Measurements from ENCODE around the gene ARSB.
A peak's percentile ranks its signal among the peaks of the same experiment; 100 is the strongest.

The ARSB gene

GRCh38 chr5:78985116-78985724, at the start of gene ARSB:
Gene ARSB, minus strand, starts transcription at chr5:78985310. Its CDS starts 62 bp downstream, at chr5:78985248.
- DNase-seq: peak; percentile 15

GRCh38 chr5:79032782-79033181, 47.7 kb upstream of the ARSB start:
- DNase-seq: no peak

- no peak for DNase-seq
Observed at GRCh38 chr5:79032031-79032695, 47.1 kb upstream of the ARSB start.

- no peak for DNase-seq
Observed at GRCh38 chr5:79031485-79031867, 46.4 kb upstream of the ARSB start.

GRCh38 chr5:79030663-79031484, 45.8 kb upstream of the ARSB start:
- no peak for DNase-seq

- DNase-seq: peak; percentile 27
Observed at GRCh38 chr5:79025054-79025472, 40.0 kb upstream of the ARSB start.

GRCh38 chr5:79023947-79024346, 38.8 kb upstream of the ARSB start:
- no peak for DNase-seq

- no peak for DNase-seq
Observed at GRCh38 chr5:79023348-79023747, 38.2 kb upstream of the ARSB start.

GRCh38 chr5:79022771-79023170, 37.7 kb upstream of the ARSB start:
- no peak for DNase-seq

- no peak for DNase-seq
Observed at GRCh38 chr5:79021753-79022152, 36.6 kb upstream of the ARSB start.

- peak; percentile 22 for DNase-seq
Observed at GRCh38 chr5:79020861-79021561, 35.9 kb upstream of the ARSB start.

- DNase-seq: no peak
Observed at GRCh38 chr5:79014631-79015030, 29.5 kb upstream of the ARSB start.

GRCh38 chr5:79011869-79012268, 26.8 kb upstream of the ARSB start:
- no peak for DNase-seq

GRCh38 chr5:79011219-79011836, 26.2 kb upstream of the ARSB start:
- no peak for DNase-seq

- no peak for DNase-seq
Observed at GRCh38 chr5:79008362-79008761, 23.3 kb upstream of the ARSB start.

GRCh38 chr5:79007872-79008271, 22.8 kb upstream of the ARSB start:
- DNase-seq: no peak

GRCh38 chr5:79005936-79006631, 21.0 kb upstream of the ARSB start:
- DNase-seq: no peak

- DNase-seq: no peak
Observed at GRCh38 chr5:79005151-79005550, 20.0 kb upstream of the ARSB start.

- DNase-seq: no peak
Observed at GRCh38 chr5:79002374-79002773, 17.3 kb upstream of the ARSB start.

GRCh38 chr5:79001471-79001870, 16.4 kb upstream of the ARSB start:
- no peak for DNase-seq

GRCh38 chr5:78997090-78997489, 12.0 kb upstream of the ARSB start:
- DNase-seq: no peak

GRCh38 chr5:78995521-78996007, 10.5 kb upstream of the ARSB start:
- DNase-seq: no peak

Measured in NCI-H1105 treated with DMSO at 0.1 percent for 48 hours (cell line).